Left lung (tissue), 10 donors: ENCODE data around the gene BNC2. TPM values are rescaled to one million over a fixed set of nuclear protein-coding genes. Genes with fewer than 3 reads are reported as not detected.

Experiments
- ATAC-seq: fragments of 200-7000 bp; cut with Tn5 transposase; one replicate; pipeline ENCODE4 v1.9.1; 2020; ENCODE audit warnings: moderate library complexity
- DNase-seq, 4 donors: peaks; one replicate each; pipeline ENCODE4 v3.0.0-alpha.2; 2013 to 2020
- H3K27ac ChIP-seq, 2 donors: fragments of 200-600 bp; sonication (generic) in 1 of 2; one replicate each; pipeline versions ENCODE4 v1.5.0 to v1.8.0; 2020 to 2021
- H3K27me3 ChIP-seq, 2 donors: fragments of 200-600 bp; sonication (generic) in 1 of 2; one replicate each; pipeline versions ENCODE4 v1.5.0 to v1.8.0; 2020 to 2021
- H3K36me3 ChIP-seq, 2 donors: fragments of 200-600 bp; sonication (generic) in 1 of 2; one replicate each; pipeline versions ENCODE4 v1.5.0 to v1.8.0; 2020 to 2021
- H3K4me1 ChIP-seq, 2 donors: fragments of 200-600 bp; one replicate each; pipeline ENCODE4 v1.8.0; 2021
- H3K4me3 ChIP-seq, 2 donors: fragments of 200-600 bp; sonication (generic) in 1 of 2; one replicate each; pipeline versions ENCODE4 v1.5.0 to v1.8.0; 2020 to 2021; ENCODE audit warnings: mild to moderate bottlenecking in 1 of 2
- H3K9me3 ChIP-seq, 2 donors: fragments of 200-600 bp; sonication (generic) in 1 of 2; one replicate each; pipeline versions ENCODE4 v1.5.0 to v1.8.0; 2020 to 2021
- CTCF ChIP-seq, 2 donors: fragments of 200-600 bp; sonication (generic) in 1 of 2; IDR thresholded peaks; one replicate each; pipeline versions ENCODE4 v1.5.0 to v1.8.0; 2021; ENCODE audit warnings: antibody characterized with exemption in 2 of 2
- intact Hi-C, 2 donors: fragments of 100-400 bp; cut with DNase I; formaldehyde crosslinking; loops; one replicate each; pipeline versions ENCODE4 v1.11.2 to v1.14.2; 2022
- polyA plus RNA-seq, 6 donors: library from polyadenylated mRNA; unstranded; fragments of 120-200 nt; gene quantifications; one replicate each; pipeline ENCODE4 v1.2.1, GENCODE V29; 2013; ENCODE audit not compliant: insufficient read length in 6 of 6
- total RNA-seq, 2 donors: library from RNA; stranded (reverse); fragmentation: NEBNext Ultra II Directional; extraction: Animal tissue kit (Norgen Biotek cat#: 25700); gene quantifications; one replicate each; pipeline ENCODE4 v1.2.1, GENCODE V29; 2021
- donor health status: DM: no; HTN: yes; CAD: no.
- donor health status: DM: no; HTN: no; CAD: no.

Gene BNC2
- total and polyA plus RNA-seq, 8 donors, result 9.6 to 19.3 (median 12.9) TPM

GRCh38 chr9:16775330-16775729 lies 95.1 kb downstream of the BNC2 start:
- Histone ChIP-seq H3K4me1 (no peaks in the 10 kb centered on the region), H3K9me3 (no peaks in the 10 kb centered on the region), H3K36me3 (no peaks in the 10 kb centered on the region), H3K27me3 (no peaks in the 10 kb centered on the region), H3K27ac (no peak overlapping the region), H3K4me3 (no peak overlapping the region)
- intact Hi-C loops, result no loop called here
- no peak for ATAC-seq
- TF ChIP-seq CTCF (IDR thresholded peaks at IDR 0.05), result no peak
- no peak for DNase-seq

- Histone ChIP-seq H3K4me3 (no peak overlapping the region), H3K27ac (no peak overlapping the region), H3K27me3 (no peaks in the 10 kb centered on the region), H3K4me1 (no peaks in the 10 kb centered on the region), H3K9me3 (no peaks in the 10 kb centered on the region), H3K36me3 (no peaks in the 10 kb centered on the region)
- no peak for ATAC-seq
- DNase-seq, result no peak
- no peak for TF ChIP-seq CTCF (IDR thresholded peaks at IDR 0.05)
- intact Hi-C loops, result no loop called here
Observed at GRCh38 chr9:16773617-16774016, 96.9 kb downstream of the BNC2 start.

GRCh38 chr9:16773116-16773515 lies 97.4 kb downstream of the BNC2 start:
- no peaks in the 10 kb centered on the region for H3K27me3 ChIP-seq
- ATAC-seq (no peak), DNase-seq (no peak)
- intact Hi-C loops, result no loop called here
- H3K9me3 ChIP-seq, result no peaks in the 10 kb centered on the region
- TF ChIP-seq CTCF (IDR thresholded peaks at IDR 0.05), result no peak
- no peak overlapping the region for H3K27ac ChIP-seq
- H3K4me3 ChIP-seq, result no peak overlapping the region
- no peaks in the 10 kb centered on the region for H3K36me3 ChIP-seq
- H3K4me1 ChIP-seq, result no peaks in the 10 kb centered on the region

GRCh38 chr9:16771356-16771755 lies 99.1 kb downstream of the BNC2 start:
- Histone ChIP-seq H3K36me3 (no peaks in the 10 kb centered on the region), H3K27me3 (no peaks in the 10 kb centered on the region), H3K9me3 (no peaks in the 10 kb centered on the region), H3K4me3 (no peak overlapping the region), H3K4me1 (no peaks in the 10 kb centered on the region), H3K27ac (no peak overlapping the region)
- intact Hi-C loops, result no loop called here
- no peak for TF ChIP-seq CTCF (IDR thresholded peaks at IDR 0.05)
- no peak for ATAC-seq
- DNase-seq, result peak in 2 of 4 donors; percentile 20 to 49

- no peak for TF ChIP-seq CTCF (IDR thresholded peaks at IDR 0.05)
- Histone ChIP-seq H3K27ac (no peak overlapping the region), H3K4me1 (no peaks in the 10 kb centered on the region), H3K9me3 (no peaks in the 10 kb centered on the region), H3K4me3 (no peak overlapping the region), H3K36me3 (no peaks in the 10 kb centered on the region), H3K27me3 (no peaks in the 10 kb centered on the region)
- intact Hi-C loops, result no loop called here
- no peak for ATAC-seq
- DNase-seq, result no peak
Observed at GRCh38 chr9:16769291-16769690, 101.2 kb downstream of the BNC2 start.
